GM19239 (cell line): ENCODE data around the gene CNN1.
"Not testable (repeated sequence)": the region's sequence is repeated elsewhere in the genome, so short reads cannot be mapped to it uniquely, and the experiment has no call there.

Experiments used
- DNase-seq: peaks from one replicate; pipeline ENCODE4 v3.0.0; 2011; ENCODE audit warnings: low spot score; ENCODE audit not compliant: insufficient read length
- FAIRE-seq: peaks from 2 replicates; lab custom pipeline; 2011; peaks lifted over from hg19 to GRCh38; lab: Jason Lieb, UNC

Gene CNN1

GRCh38 chr19:11597202-11598102 lies 58.8 kb downstream of the CNN1 start, which contains the start of gene ZNF627:
Gene ZNF627, plus strand, starts transcription at chr19:11597483. Its CDS starts 145 bp downstream, at chr19:11597628.
- DNase-seq (peak; percentile 91), FAIRE-seq (peak; percentile 98)

- FAIRE-seq (no peak), DNase-seq (no peak)
These were observed 59.4 kb downstream of the CNN1 start for GRCh38 chr19:11598103-11598483.

- DNase-seq (no peak), FAIRE-seq (no peak)
These were observed 60.1 kb downstream of the CNN1 start for GRCh38 chr19:11598746-11599145.

GRCh38 chr19:11599704-11600103 lies 61.1 kb downstream of the CNN1 start:
- FAIRE-seq, DNase-seq: not testable (repeated sequence)
